BLaER1 treated with 17β-estradiol and CSF1 and Interleukin-3, amounts not matched to agents 10 nM and 100 nM (cell line): ENCODE measurements around the gene LYPD3.

Experiments used
- H3K27ac ChIP-seq, 11 experiments: shearing (Covaris generic); formaldehyde crosslinking; 2 replicates each; pipeline ENCODE4 v1.8.1; 2022
- H3K27me3 ChIP-seq, 11 experiments: shearing (Covaris generic); formaldehyde crosslinking; 2 replicates each; pipeline ENCODE4 v1.8.1; 2022
- H3K36me3 ChIP-seq, 11 experiments: shearing (Covaris generic); formaldehyde crosslinking; 2 replicates each; pipeline ENCODE4 v1.8.1; 2022
- H3K4me1 ChIP-seq, 10 experiments: shearing (Covaris generic); formaldehyde crosslinking; 2 replicates each; pipeline ENCODE4 v1.8.1; 2022
- H3K4me2 ChIP-seq, 11 experiments: shearing (Covaris generic); formaldehyde crosslinking; 2 replicates each; pipeline ENCODE4 v1.8.1; 2022
- H3K4me3 ChIP-seq, 10 experiments: shearing (Covaris generic); formaldehyde crosslinking; 2 replicates each; pipeline ENCODE4 v1.8.1; 2022
- H3K9ac ChIP-seq, 11 experiments: shearing (Covaris generic); formaldehyde crosslinking; 2 replicates each; pipeline ENCODE4 v1.8.1; 2022
- H3K9me3 ChIP-seq, 11 experiments: shearing (Covaris generic); formaldehyde crosslinking; replicated peaks in 1 of 11; 2 replicates each; pipeline ENCODE4 v1.8.1; 2022
- H4K20me1 ChIP-seq, 11 experiments: shearing (Covaris generic); formaldehyde crosslinking; 2 replicates each; pipeline ENCODE4 v1.8.1; 2022
- Cebpa-rat ChIP-seq, 11 experiments: shearing (Covaris generic); IDR thresholded peaks; 2 replicates each; pipeline ENCODE4 v1.8.1; 2022

Gene LYPD3

GRCh38 chr19:43430142-43430710 lies 35.2 kb downstream of the LYPD3 start:
- Histone ChIP-seq H3K4me3 (no peak overlapping the region), H3K36me3 (no peaks in the 10 kb centered on the region), H3K4me2 (peak overlapping the region in 3 of 11 experiments; percentile 10 to 32 (median 17); a peak in 4 of 22 replicates), H3K4me1 (peaks cover 0 to 13% (median 7%) of the 10 kb centered on the region in 10 experiments; a peak in 11 of 20 replicates), H3K9me3 (peaks cover 0 to 6% (median 0%) of the 10 kb centered on the region in 11 experiments; a peak in 1 of 22 replicates), H4K20me1 (no peaks in the 10 kb centered on the region), H3K9ac (0 out of 22 replicates have a peak overlapping the region, but pooled peaks of 1 of the 11 experiments have one; percentile 8), H3K27ac (no peak overlapping the region), H3K27me3 (no peaks in the 10 kb centered on the region)
- TF ChIP-seq Cebpa-rat (IDR thresholded peaks at IDR 0.05) = no peak

- H3K36me3 ChIP-seq = no peaks in the 10 kb centered on the region
- no peaks in the 10 kb centered on the region for H3K9me3 ChIP-seq
- no peak for TF ChIP-seq Cebpa-rat (IDR thresholded peaks at IDR 0.05)
- no peak overlapping the region for H3K27ac ChIP-seq
- no peaks in the 10 kb centered on the region for H3K27me3 ChIP-seq
- no peak overlapping the region for H3K9ac ChIP-seq
- H4K20me1 ChIP-seq = no peaks in the 10 kb centered on the region
- H3K4me3 ChIP-seq = no peak overlapping the region
- no peak overlapping the region for H3K4me2 ChIP-seq
- peaks cover 0 to 13% (median 7%) of the 10 kb centered on the region in 10 experiments; a peak in 11 of 20 replicates for H3K4me1 ChIP-seq
These were observed 36.0 kb downstream of the LYPD3 start for GRCh38 chr19:43429395-43429794.

GRCh38 chr19:43425567-43426392 lies 39.6 kb downstream of the LYPD3 start:
- Histone ChIP-seq H3K27me3 (no peaks in the 10 kb centered on the region), H3K36me3 (no peaks in the 10 kb centered on the region), H3K27ac (no peak overlapping the region), H3K4me3 (no peak overlapping the region), H3K4me1 (peaks cover 0 to 13% (median 8%) of the 10 kb centered on the region in 10 experiments; a peak in 11 of 20 replicates), H3K4me2 (peak overlapping the region in 2 of 11 experiments; percentile 26 to 30; a peak in 3 of 22 replicates), H3K9ac (no peak overlapping the region), H4K20me1 (no peaks in the 10 kb centered on the region), H3K9me3 (no peaks in the 10 kb centered on the region)
- no peak for TF ChIP-seq Cebpa-rat (IDR thresholded peaks at IDR 0.05)

GRCh38 chr19:43423779-43424178 lies 41.6 kb downstream of the LYPD3 start:
- Histone ChIP-seq H3K9me3 (no peaks in the 10 kb centered on the region), H4K20me1 (no peaks in the 10 kb centered on the region), H3K4me1 (peaks cover 0 to 9% (median 2%) of the 10 kb centered on the region in 10 experiments; a peak in 6 of 20 replicates), H3K27me3 (no peaks in the 10 kb centered on the region), H3K36me3 (no peaks in the 10 kb centered on the region), H3K27ac (no peak overlapping the region), H3K4me3 (no peak overlapping the region), H3K4me2 (no peak overlapping the region), H3K9ac (no peak overlapping the region)
- TF ChIP-seq Cebpa-rat (IDR thresholded peaks at IDR 0.05) = no peak

- Histone ChIP-seq H3K27ac (no peak overlapping the region), H3K9me3 (no peaks in the 10 kb centered on the region), H3K4me1 (peaks cover 0 to 11% (median 6%) of the 10 kb centered on the region in 10 experiments; a peak in 13 of 20 replicates), H3K27me3 (no peaks in the 10 kb centered on the region), H3K36me3 (no peaks in the 10 kb centered on the region), H3K4me2 (no peak overlapping the region), H4K20me1 (no peaks in the 10 kb centered on the region), H3K9ac (no peak overlapping the region), H3K4me3 (no peak overlapping the region)
- no peak for TF ChIP-seq Cebpa-rat (IDR thresholded peaks at IDR 0.05)
These were observed 42.7 kb downstream of the LYPD3 start for GRCh38 chr19:43422689-43423066.

- H3K9me3 ChIP-seq = no peaks in the 10 kb centered on the region
- H3K36me3 ChIP-seq = no peaks in the 10 kb centered on the region
- TF ChIP-seq Cebpa-rat (IDR thresholded peaks at IDR 0.05) = no peak
- no peaks in the 10 kb centered on the region for H3K27me3 ChIP-seq
- peaks cover 1 to 16% (median 10%) of the 10 kb centered on the region in 10 experiments; a peak in 15 of 20 replicates for H3K4me1 ChIP-seq
- H3K4me3 ChIP-seq = no peak overlapping the region
- H3K9ac ChIP-seq = no peak overlapping the region
- H3K4me2 ChIP-seq = no peak overlapping the region
- H3K27ac ChIP-seq = no peak overlapping the region
- H4K20me1 ChIP-seq = no peaks in the 10 kb centered on the region
These were observed 43.3 kb downstream of the LYPD3 start for GRCh38 chr19:43422000-43422688.

- H3K36me3 ChIP-seq = no peaks in the 10 kb centered on the region
- no peak for TF ChIP-seq Cebpa-rat (IDR thresholded peaks at IDR 0.05)
These were observed 44.5 kb downstream of the LYPD3 start for GRCh38 chr19:43420954-43421353.

GRCh38 chr19:43416951-43417623 lies 48.3 kb downstream of the LYPD3 start:
- H3K4me2 ChIP-seq = peak overlapping the region in 9 of 11 experiments; percentile 0 to 70 (median 33); a peak in 10 of 22 replicates
- H3K36me3 ChIP-seq = no peaks in the 10 kb centered on the region
- no peaks in the 10 kb centered on the region for H3K27me3 ChIP-seq
- no peak for TF ChIP-seq Cebpa-rat (IDR thresholded peaks at IDR 0.05)
- no peaks in the 10 kb centered on the region for H4K20me1 ChIP-seq
- H3K9me3 ChIP-seq = peaks cover 21 to 37% (median 32%) of the 10 kb centered on the region in 11 experiments
- no peak overlapping the region for H3K9ac ChIP-seq
- no peak overlapping the region for H3K4me3 ChIP-seq
- no peak overlapping the region for H3K27ac ChIP-seq
- H3K4me1 ChIP-seq = peaks cover 9 to 22% (median 16%) of the 10 kb centered on the region in 10 experiments; a peak in 15 of 20 replicates

More at GRCh38 chr19:43420954-43421353, 44.5 kb downstream of the LYPD3 start:
- H3K9ac ChIP-seq = no peak overlapping the region
- H3K9me3 ChIP-seq = peaks cover 0 to 4% (median 0%) of the 10 kb centered on the region in 11 experiments; a peak in 3 of 22 replicates
- H4K20me1 ChIP-seq = no peaks in the 10 kb centered on the region
- no peak overlapping the region for H3K27ac ChIP-seq
- H3K4me2 ChIP-seq = no peak overlapping the region
- no peaks in the 10 kb centered on the region for H3K27me3 ChIP-seq
- H3K4me1 ChIP-seq = peaks cover 9 to 22% (median 17%) of the 10 kb centered on the region in 10 experiments; a peak in 15 of 20 replicates
- no peak overlapping the region for H3K4me3 ChIP-seq
